ENCODE data around the gene BACH2.

Gene BACH2

DNA sequence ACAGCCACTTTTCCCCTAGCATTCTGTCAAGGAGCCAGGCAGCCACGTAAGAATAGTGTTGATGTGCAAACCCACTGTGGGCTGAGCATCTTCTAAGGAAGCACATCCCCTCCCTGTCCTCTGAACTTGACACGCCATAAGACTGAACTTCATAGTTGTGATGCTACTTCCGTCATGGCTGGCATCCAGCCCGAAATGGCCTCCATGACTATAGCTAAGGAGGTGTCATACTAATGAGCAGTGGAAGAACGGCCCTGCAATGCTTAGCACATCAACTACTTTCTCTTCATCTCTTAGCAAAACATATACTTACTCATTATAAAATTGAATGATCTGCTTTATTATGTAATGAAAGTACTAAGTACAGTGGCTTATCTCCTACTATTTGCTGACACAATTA, 292.1 kb downstream of the BACH2 start:
- TF ChIP-seq JUND (IDR thresholded peaks at IDR 0.05; ENCODE audit: low read depth), result no peak
- in situ Hi-C loops (cut with HindIII; ENCODE audit: low pct_unique_long_range_greater_than_20kb, low sequenced_read_pairs), result no loop called here
- DNase-seq (ENCODE audit: low read depth in 1 of 2, low spot score in 1 of 2), result no peak

DNA sequence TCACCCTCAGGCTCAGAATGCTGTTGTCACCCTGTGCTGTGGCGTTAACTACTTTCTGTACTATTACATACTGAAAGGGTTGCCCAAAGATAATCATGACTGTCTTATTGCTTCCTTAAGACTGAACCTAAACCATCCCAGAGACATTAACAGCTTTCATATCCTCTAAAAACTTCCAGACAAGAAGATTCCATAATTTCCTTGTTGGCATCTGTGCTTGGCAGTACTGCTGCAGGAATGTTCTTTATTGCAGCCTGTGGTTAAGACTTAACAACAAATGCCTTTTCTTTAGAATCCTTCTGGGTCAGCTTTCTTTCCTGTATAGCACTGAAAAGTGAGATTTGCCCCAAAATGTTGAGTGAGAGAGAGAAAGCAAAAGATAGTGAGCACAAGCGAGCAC, 292.7 kb downstream of the BACH2 start:
- in situ Hi-C loops (cut with HindIII; ENCODE audit: low pct_unique_long_range_greater_than_20kb, low sequenced_read_pairs), result no loop called here
- TF ChIP-seq JUND (IDR thresholded peaks at IDR 0.05; ENCODE audit: low read depth), result no peak
- no peak for DNase-seq (ENCODE audit: low read depth in 1 of 2, low spot score in 1 of 2)

DNA sequence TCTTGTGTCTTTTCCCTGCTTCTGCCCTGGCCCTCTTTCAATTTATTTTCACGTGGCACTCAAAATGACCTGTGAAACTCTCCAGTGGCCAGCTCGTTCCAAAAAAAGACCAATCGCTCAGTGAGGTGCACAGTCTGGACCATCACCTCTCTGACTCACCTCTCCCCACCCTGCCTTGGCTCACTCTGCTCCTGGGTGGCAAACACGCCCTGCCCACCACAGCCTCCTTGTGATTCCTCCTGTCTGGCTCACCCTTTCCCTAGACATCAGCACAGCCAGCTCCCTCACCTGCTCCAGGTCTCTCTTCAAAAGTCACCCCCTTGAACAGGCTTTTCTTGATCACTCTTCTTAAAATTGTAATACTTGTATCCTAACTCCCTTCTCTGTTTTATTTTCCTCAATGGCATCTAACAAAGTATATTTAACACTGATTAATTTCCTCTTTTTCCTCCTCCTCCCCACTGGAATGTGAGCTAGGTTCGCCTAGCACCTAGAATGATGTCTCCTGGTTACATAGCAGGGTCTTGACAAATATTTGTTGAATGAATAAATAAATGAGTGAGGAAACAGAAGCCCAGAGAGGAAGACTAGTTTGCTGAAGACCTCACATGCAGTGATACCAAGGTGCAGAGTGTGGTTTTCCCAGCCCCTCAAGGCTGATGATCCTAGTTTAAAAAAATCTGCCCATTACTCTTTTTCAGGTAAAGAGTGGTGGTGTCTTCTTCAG, 293.4 kb downstream of the BACH2 start:
- DNase-seq (ENCODE audit: low read depth in 1 of 2, low spot score in 1 of 2), result no peak
- in situ Hi-C loops (cut with HindIII; ENCODE audit: low pct_unique_long_range_greater_than_20kb, low sequenced_read_pairs), result no loop called here
- TF ChIP-seq JUND (IDR thresholded peaks at IDR 0.05; ENCODE audit: low read depth), result no peak

DNA sequence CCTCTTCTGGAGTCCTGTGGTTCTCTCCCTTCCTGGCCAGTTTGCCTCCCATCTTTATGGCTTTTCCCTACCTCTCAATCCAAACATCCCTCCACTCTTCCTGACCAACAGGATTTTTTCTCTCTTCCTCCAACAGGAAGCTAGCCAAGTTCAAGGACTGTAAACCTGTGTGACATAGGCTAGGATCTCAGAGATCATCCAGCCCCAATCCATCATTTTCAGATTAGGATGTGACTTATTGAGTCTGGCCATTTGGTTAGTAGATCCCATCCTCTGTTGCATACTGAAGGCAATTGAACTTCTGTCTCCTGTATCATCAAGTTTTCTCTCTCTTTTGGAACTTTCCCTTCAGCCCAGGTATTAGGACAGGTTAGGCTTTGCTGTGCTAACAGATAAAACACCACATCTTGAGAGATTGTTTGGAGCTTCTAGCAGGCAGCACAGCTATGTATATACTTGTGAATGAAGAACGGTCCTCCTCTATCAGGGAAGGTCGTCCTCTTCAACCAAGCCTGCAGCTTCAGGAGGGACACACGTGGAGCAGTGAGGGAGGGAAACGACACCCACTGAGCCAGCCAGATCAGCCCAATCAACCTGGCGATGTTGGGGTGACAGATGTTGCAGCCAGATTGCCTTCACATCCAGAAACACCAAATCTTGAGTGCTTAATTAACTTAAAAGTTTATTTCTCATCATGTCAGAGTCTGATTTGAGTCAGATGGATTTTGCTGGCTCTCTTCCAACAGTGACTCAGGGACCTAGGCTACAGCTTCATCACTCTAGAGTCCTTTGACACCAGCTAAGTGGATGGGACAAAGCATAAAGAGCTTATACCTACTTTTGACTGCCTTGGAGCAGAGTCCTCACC, 295.5 kb downstream of the BACH2 start:
- in situ Hi-C loops (cut with HindIII; ENCODE audit: low pct_unique_long_range_greater_than_20kb, low sequenced_read_pairs), result no loop called here
- TF ChIP-seq JUND (IDR thresholded peaks at IDR 0.05; ENCODE audit: low read depth), result no peak
- no peak for DNase-seq (ENCODE audit: low read depth in 1 of 2, low spot score in 1 of 2)

DNA sequence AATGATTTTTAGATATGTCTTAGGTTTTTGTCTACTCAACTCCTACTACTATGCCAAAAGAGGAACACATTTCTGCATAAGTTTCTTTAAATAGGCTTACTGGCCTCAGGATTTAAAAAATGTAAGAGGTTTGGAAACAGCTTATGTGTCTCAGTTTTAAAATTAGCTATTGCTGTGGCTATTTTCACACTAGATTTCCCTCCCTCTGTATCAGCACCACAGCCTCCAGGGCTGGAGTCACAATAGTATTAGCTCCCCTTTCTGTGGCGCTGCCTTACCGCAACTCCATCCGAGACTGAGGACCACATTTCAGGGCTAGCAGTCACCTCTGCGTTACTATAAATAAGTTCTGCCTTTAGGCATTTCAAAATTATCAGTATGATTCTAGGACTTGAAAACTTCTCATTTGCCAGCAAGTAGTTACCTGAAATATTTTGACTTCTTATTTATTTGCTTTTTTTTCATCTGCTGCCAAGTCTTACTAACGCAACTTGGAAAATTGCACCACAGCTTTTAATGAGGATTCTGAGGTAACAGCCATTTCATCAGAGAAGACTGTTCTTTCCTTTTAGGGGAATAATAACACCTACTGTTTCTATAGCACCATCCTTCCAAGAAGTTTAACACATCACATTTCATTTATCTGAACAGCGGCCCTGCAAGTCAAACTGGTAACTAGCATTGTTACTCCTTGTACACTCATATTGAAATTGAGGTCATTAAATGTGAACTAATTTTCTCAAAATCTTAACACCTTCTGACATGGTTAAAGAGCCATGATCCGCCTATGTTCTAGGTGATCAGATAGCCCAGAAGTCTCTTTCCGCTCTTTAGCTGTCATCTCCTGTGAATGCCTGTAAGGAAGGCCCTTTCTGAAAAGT, 296.5 kb downstream of the BACH2 start:
- TF ChIP-seq JUND (IDR thresholded peaks at IDR 0.05; ENCODE audit: low read depth), result no peak
- in situ Hi-C loops (cut with HindIII; ENCODE audit: low pct_unique_long_range_greater_than_20kb, low sequenced_read_pairs), result no loop called here
- DNase-seq (ENCODE audit: low read depth in 1 of 2, low spot score in 1 of 2), result no peak

DNA sequence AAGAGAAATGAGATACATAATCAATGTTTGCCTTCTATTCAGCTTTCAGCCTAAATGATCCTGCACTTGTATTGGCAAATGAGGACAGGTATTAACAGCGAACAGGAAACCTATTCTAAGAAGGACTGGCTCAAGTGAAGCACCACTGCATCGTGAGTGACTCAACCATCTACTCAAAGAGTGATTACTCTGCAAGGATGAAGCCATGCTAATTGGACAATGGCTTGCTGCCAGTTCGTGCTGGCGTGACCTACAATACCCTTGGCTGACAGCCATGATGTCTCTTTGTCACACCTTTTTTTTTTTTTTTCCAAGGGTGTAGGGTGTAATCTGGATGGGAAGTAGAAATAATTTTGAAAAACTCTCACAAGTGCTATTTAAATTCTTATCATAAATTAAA, 297.5 kb downstream of the BACH2 start:
- no peak for TF ChIP-seq JUND (IDR thresholded peaks at IDR 0.05; ENCODE audit: low read depth)
- in situ Hi-C loops (cut with HindIII; ENCODE audit: low pct_unique_long_range_greater_than_20kb, low sequenced_read_pairs), result no loop called here
- no peak for DNase-seq (ENCODE audit: low read depth in 1 of 2, low spot score in 1 of 2)

DNA sequence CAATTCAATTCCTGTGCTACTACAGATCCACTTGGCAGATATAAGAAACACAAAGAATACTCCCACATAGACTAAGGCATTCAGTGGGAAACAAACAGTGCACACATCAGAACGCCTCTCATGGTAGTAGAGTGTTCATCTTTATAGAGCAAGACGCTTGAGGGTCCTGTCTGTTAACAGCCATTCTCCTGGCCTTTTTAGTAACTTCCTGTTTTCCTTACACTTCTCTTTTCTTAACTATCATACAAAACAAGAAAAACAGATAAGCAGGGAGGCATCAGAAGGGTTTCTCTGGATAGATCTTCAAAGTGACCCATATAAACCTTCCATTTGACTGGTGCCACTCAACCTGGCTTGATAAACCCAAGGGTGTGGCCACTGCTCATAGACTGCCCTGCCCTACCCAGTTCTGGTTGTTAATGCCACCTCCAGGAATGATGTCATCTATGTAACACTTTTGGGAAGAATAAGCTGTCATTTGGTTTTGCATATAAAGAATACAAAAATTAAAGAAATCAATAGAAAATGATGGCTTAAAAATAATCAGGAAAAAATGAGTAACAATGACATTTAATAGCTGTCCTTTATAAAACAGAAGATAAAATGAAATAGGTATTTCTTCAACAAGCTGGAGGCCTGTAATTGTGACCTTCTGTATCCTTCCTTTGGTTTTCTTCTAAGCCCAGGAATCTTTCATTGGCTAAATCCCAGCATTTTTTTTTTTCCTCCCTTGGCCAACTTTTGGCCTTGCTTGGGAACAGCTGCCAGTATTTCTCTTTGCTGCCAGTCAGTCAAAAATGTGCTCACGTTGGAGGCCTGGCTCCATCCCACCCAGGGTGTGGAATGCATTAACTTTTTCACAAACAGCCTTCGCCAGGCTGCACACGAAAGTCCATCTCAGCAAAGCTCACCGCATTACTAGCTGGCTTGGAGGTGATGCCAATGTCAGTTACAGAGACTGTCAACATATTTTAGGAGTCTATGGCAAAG, 298.9 kb downstream of the BACH2 start:
- TF ChIP-seq JUND (IDR thresholded peaks at IDR 0.05; ENCODE audit: low read depth), result no peak
- in situ Hi-C loops (cut with HindIII; ENCODE audit: low pct_unique_long_range_greater_than_20kb, low sequenced_read_pairs), result no loop called here
- DNase-seq (ENCODE audit: low read depth in 1 of 2, low spot score in 1 of 2), result no peak

DNA sequence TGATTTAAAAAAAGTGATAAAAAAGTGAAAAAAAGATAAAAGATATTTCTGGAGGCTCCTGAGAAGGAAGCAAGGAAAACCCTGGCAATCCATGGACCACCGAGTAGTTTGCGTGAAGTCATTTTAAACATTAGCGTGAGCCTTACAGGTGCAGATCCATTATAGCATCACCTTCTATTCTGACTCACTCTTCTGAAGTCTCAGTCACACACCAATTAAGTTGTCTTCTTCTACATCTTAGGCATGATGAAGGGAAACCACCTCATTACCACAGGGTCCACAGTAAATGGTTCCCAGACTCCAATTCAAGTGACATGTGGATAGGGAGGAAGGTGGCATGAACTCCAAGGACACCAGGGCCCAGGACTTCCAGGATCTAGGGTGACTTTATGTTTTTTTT, 303.2 kb downstream of the BACH2 start:
- no peak for DNase-seq (ENCODE audit: low read depth in 1 of 2, low spot score in 1 of 2)
- in situ Hi-C loops (cut with HindIII; ENCODE audit: low pct_unique_long_range_greater_than_20kb, low sequenced_read_pairs), result no loop called here
- TF ChIP-seq JUND (IDR thresholded peaks at IDR 0.05; ENCODE audit: low read depth), result no peak

DNA sequence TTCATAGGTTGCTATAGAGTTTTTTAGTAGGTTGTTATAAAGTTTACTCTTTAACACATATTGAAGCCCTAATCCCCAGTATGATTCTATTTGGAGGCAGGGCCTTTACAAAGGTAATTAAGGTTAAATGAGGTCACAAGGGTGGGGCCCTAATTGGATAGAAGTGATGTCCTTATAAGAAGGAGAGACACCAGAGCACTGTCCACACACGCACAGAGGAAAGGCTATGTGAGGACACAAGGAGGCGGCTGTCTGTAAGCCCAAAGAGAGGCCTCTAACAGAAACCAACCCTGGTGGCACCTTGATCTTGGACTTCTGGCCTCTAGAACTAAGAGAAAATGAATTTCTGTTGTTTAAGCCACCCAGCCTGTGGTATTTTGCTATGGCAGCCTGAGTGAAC, 303.8 kb downstream of the BACH2 start:
- TF ChIP-seq JUND (IDR thresholded peaks at IDR 0.05; ENCODE audit: low read depth), result no peak
- in situ Hi-C loops (cut with HindIII; ENCODE audit: low pct_unique_long_range_greater_than_20kb, low sequenced_read_pairs), result no loop called here
- DNase-seq (ENCODE audit: low read depth in 1 of 2, low spot score in 1 of 2), result no peak

DNA sequence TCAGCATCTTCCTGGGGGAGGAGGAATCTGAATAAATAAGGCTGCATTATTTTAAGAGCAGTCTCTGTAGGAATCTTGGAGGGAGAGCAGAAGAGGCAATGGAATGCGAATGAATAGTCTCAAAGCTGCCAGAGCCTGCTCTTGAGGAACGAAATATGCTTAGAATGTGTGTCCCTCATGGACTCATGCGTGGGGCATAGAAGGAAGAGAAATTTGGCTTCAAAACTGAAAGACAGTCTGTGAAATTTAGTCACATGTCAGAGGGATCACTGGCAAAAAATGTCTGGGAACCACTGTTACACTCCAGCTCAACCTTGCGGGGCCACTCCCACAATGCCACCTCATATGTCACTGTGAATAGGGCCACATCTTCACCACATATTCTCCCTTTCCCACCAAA, 306.9 kb downstream of the BACH2 start:
- DNase-seq (ENCODE audit: low read depth in 1 of 2, low spot score in 1 of 2), result no peak
- no peak for TF ChIP-seq JUND (IDR thresholded peaks at IDR 0.05; ENCODE audit: low read depth)
- in situ Hi-C loops (cut with HindIII; ENCODE audit: low pct_unique_long_range_greater_than_20kb, low sequenced_read_pairs), result no loop called here

DNA sequence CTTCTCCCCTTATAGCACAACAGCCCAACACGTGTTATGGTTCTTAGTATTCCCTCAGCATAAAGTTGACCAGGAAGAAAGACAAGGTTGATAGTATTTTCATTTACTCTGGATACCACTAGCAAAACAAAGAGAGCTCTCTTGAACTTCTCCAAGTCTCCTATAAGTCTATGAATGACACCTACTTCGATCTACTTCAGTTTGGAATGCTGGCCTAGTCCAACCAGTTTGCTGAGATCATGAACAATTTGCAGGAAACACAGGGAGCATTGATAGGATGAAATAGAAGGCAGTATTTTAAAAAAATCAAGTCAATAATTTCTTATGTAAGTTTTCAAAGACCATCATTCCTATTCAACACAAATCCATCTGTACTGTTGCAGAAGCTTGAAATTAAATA, 308.8 kb downstream of the BACH2 start:
- peak in 1 of 2 experiments; percentile 44 for DNase-seq (ENCODE audit: low read depth in 1 of 2, low spot score in 1 of 2)
- TF ChIP-seq JUND (IDR thresholded peaks at IDR 0.05; ENCODE audit: low read depth), result no peak
- in situ Hi-C loops (cut with HindIII; ENCODE audit: low pct_unique_long_range_greater_than_20kb, low sequenced_read_pairs), result no loop called here

Measured in T47D (cell line).